Right atrium auricular region (tissue), 2 donors: Measurements from ENCODE around the gene FHL1. TPM values are rescaled to one million over a fixed set of nuclear protein-coding genes. Genes with fewer than 3 reads are reported as not detected.

ENCODE experiments used
- DNase-seq: peaks from one replicate; pipeline ENCODE4 v3.0.0-alpha.2; 2019; ENCODE audit warnings: low spot score
- H3K27ac ChIP-seq, 2 donors: fragments of 200-600 bp; sonication (generic); 1 replicate in 1 of 2; 2 replicates in 1 of 2; pipeline ENCODE4 v1.5.1; 2016 to 2019
- H3K27me3 ChIP-seq, 2 donors: fragments of 200-600 bp; sonication (generic); one replicate each; pipeline versions ENCODE4 v1.5.1 to v1.6.0; 2017 to 2019
- H3K36me3 ChIP-seq: fragments of 200-600 bp; sonication (generic); one replicate; pipeline ENCODE4 v1.5.1; 2016
- H3K4me1 ChIP-seq, 2 donors: fragments of 200-600 bp; sonication (generic); one replicate each; pipeline versions ENCODE4 v1.5.1 to v1.6.0; 2017 to 2019
- H3K4me3 ChIP-seq, 2 donors: fragments of 200-600 bp; sonication (generic); 1 replicate in 1 of 2; 2 replicates in 1 of 2; pipeline ENCODE4 v1.5.1; 2017 to 2019; ENCODE audit warnings: mild to moderate bottlenecking in 1 of 2, moderate library complexity in 1 of 2
- H3K9me3 ChIP-seq, 2 donors: fragments of 200-600 bp; sonication (generic); one replicate each; pipeline ENCODE4 v1.5.1; 2019
- total RNA-seq, 2 donors: library from RNA; depleted of rRNA; stranded (reverse); fragments of >200 nt; gene quantifications; one replicate each; pipeline ENCODE4 v1.1.0, GENCODE V29; 2016
- TF ChIP-seq, protein P1 (sequence below), 2 donors: fragments of 200-600 bp; sonication (generic); IDR thresholded peaks; one replicate each; pipeline ENCODE4 v1.5.1; 2019; ENCODE audit warnings: antibody characterized with exemption in 2 of 2

FHL1 gene
- total RNA-seq, 2 donors from 2014 or later: 869 to 2,468 TPM

DNA sequence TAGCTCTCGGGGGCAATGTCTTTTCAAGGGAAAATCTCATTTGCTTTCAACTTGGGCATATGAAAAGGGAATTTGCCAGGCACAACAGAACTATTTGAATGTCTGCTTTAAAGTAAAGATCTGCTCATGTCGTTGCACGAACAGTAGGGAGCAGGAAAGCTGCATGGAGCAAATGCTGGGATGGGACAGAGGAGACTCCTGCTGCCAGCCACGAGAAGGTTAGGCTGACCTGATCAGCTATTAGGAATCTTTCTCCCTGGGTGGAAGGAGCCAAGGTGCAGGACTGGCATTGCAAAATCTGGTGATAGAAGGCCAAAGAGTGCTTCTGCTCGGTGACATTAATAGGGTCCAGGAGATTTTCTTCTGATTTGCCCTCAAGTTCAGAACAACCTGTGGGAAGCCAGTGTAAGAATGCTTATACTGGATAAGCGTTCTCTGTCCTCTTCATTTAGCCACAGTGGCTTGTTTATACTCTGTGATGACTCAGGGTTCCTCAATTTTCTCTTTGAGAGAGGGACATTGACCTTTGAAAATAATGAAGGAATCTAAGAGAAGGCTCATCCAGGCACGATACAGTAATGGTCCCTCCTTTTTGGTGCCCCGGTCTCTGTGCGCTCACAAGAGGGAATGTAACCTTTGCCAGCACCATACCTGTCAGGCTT is 22.9 kb downstream of the FHL1 start:
- Histone ChIP-seq H3K36me3 (no peaks in the 10 kb centered on the region), H3K4me3 (peak overlapping the region; percentile 6 to 13), H3K9me3 (no peaks in the 10 kb centered on the region), H3K4me1 (peaks cover 0 to 47% of the 10 kb centered on the region in 2 donors), H3K27me3 (no peaks in the 10 kb centered on the region), H3K27ac (peak overlapping the region; percentile 76 to 81)
- TF ChIP-seq, protein P1, sequence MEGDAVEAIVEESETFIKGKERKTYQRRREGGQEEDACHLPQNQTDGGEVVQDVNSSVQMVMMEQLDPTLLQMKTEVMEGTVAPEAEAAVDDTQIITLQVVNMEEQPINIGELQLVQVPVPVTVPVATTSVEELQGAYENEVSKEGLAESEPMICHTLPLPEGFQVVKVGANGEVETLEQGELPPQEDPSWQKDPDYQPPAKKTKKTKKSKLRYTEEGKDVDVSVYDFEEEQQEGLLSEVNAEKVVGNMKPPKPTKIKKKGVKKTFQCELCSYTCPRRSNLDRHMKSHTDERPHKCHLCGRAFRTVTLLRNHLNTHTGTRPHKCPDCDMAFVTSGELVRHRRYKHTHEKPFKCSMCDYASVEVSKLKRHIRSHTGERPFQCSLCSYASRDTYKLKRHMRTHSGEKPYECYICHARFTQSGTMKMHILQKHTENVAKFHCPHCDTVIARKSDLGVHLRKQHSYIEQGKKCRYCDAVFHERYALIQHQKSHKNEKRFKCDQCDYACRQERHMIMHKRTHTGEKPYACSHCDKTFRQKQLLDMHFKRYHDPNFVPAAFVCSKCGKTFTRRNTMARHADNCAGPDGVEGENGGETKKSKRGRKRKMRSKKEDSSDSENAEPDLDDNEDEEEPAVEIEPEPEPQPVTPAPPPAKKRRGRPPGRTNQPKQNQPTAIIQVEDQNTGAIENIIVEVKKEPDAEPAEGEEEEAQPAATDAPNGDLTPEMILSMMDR (IDR thresholded peaks at IDR 0.05): peak; percentile 19 to 60
- no peak for DNase-seq

DNA sequence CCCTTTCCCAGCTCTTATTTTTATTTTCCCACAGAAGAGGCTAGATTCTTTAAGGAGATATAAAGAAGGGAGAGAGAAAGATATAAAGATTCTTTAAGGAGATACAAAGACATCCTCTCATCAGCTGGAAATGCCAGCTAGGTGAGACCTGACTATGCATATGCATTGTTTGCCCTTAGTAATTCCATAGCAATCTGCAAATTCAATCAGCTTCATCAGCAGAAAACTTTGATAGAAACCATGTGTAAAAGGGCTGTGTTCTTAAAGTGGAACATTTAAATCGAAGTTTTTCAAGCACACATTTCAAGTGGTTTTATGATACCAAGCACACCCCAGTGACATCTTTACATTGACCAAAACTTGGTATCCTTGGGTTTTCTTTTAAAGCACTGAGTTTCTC is 24.1 kb downstream of the FHL1 start:
- Histone ChIP-seq H3K4me1 (peaks cover 0 to 56% of the 10 kb centered on the region in 2 donors), H3K9me3 (no peaks in the 10 kb centered on the region), H3K27me3 (no peaks in the 10 kb centered on the region), H3K36me3 (no peaks in the 10 kb centered on the region), H3K27ac (peak overlapping the region; percentile 76 to 81), H3K4me3 (peak overlapping the region in 1 of 2 donors; percentile 13)
- TF ChIP-seq, protein P1 (IDR thresholded peaks at IDR 0.05): no peak
- DNase-seq: no peak

DNA sequence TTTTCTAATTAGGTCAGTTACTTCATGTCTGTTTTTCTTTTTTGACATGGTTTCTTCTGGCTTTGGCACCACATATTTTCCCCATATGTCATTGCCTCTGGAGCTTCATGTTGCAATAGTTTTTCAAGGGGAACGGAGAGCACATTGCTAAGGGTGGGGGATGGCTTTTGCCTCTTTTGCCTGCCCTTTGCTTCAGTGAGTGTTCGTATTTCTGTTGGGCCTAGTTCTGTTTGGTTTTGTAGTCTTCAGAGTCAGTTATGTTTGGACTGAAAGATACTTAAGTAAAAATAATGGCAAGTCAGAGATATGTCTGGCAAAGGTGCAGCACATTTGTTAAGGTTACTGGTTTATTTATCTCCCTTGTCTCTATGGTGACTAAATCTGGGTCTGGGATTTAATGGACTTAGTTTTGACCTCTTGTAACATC is 29.1 kb downstream of the FHL1 start:
- DNase-seq: no peak
- TF ChIP-seq, protein P1 (IDR thresholded peaks at IDR 0.05): no peak
- Histone ChIP-seq H3K27ac (peak overlapping the region; percentile 71 to 81), H3K9me3 (no peaks in the 10 kb centered on the region), H3K4me1 (peaks cover 0 to 38% of the 10 kb centered on the region in 2 donors), H3K4me3 (no peak overlapping the region), H3K36me3 (no peaks in the 10 kb centered on the region), H3K27me3 (no peaks in the 10 kb centered on the region)

DNA sequence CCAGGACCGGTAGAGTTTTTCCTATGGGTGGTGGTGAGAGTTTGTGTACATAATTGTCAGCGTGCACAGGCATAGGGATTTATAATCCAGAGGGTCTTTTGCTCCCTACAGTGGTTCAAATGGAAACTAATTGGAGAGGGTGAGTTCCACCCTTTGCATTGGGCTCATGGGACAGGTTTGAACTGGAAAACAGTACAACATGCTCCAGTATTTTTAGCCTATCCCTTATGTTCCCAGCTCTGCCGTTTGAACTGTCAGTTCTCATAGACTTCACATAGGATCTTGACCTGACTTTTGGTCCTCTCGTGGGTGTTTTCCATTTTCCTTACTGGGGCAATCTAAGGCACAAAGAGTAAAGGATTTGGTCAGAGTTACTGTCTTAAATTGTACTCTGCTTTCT is 31.8 kb downstream of the FHL1 start:
- TF ChIP-seq, protein P1 (IDR thresholded peaks at IDR 0.05): no peak
- H3K9me3 ChIP-seq: no peaks in the 10 kb centered on the region
- no peak overlapping the region for H3K4me3 ChIP-seq
- peaks cover 0 to 29% of the 10 kb centered on the region in 2 donors for H3K4me1 ChIP-seq
- DNase-seq: no peak
- H3K27ac ChIP-seq: peak overlapping the region; percentile 34 to 81
- H3K36me3 ChIP-seq: no peaks in the 10 kb centered on the region
- no peaks in the 10 kb centered on the region for H3K27me3 ChIP-seq

DNA sequence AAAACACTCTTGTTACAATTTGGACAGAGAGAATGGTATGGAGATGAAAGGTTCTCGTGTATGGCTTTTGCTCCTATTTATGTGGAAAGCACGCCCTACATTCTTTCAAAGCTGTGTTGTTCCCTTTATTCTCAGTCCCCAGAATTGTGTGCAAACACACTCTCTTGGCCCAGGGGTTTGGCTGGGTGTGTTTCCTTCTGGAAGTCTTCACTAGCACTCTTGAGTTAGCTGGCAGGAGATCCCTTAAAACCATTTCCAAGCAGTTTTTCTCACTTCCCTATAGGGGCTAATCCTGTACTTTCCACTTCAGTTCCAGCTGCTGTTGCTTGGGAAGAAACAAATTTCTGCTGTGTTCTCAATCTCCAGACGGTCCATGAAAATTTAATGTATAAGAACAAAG is 35.1 kb downstream of the FHL1 start:
- peak overlapping the region; percentile 31 to 84 for H3K27ac ChIP-seq
- peaks cover 0 to 29% of the 10 kb centered on the region in 2 donors for H3K4me1 ChIP-seq
- H3K27me3 ChIP-seq: no peaks in the 10 kb centered on the region
- H3K9me3 ChIP-seq: no peaks in the 10 kb centered on the region
- no peaks in the 10 kb centered on the region for H3K36me3 ChIP-seq
- H3K4me3 ChIP-seq: no peak overlapping the region
- TF ChIP-seq, protein P1 (IDR thresholded peaks at IDR 0.05): no peak
- DNase-seq: no peak

DNA sequence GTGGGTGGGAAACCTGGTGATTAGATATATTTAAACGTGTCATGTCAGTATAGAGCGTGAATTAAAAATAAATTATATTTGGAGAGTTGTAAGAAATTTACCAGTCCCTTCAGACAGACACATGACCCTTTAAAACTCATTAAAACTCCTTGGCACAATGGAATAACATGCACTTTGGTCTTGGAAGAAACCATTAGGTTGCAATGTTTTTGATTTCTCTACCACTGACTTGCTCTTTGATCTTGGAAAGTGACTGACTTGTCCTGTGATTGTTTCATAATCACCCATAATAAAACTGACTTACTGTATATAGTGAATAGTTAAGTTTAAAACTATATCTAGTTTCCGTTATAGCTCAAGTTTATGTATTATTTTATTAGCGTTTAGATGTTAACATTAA is 35.8 kb downstream of the FHL1 start:
- TF ChIP-seq, protein P1 (IDR thresholded peaks at IDR 0.05): no peak
- no peak for DNase-seq
- Histone ChIP-seq H3K4me3 (peak overlapping the region in 1 of 2 donors; percentile 4), H3K9me3 (no peaks in the 10 kb centered on the region), H3K36me3 (no peaks in the 10 kb centered on the region), H3K27ac (peak overlapping the region; percentile 60 to 84), H3K4me1 (peaks cover 0 to 29% of the 10 kb centered on the region in 2 donors), H3K27me3 (no peaks in the 10 kb centered on the region)
